ENCODE data around the gene CCDC85C.

GRCh38 chr14:99605299-99605961 is 1.4 kb upstream of the CCDC85C start:
- no peak for TF ChIP-seq CTCF (IDR thresholded peaks at IDR 0.05)
- no peak for TF ChIP-seq POLR2A (IDR thresholded peaks at IDR 0.05)
